GM18907 (cell line): ENCODE measurements around the gene RAB40A.
"Not testable (repeated sequence)": the region's sequence is repeated elsewhere in the genome, so short reads cannot be mapped to it uniquely, and the experiment has no call there.

Experiments used
- ATAC-seq: cut with Tn5 transposase; IDR thresholded peaks from one replicate; pipeline ENCODE4 v1.9.1; 2021; ENCODE audit warnings: mild to moderate bottlenecking, moderate library complexity; ENCODE audit not compliant: unreplicated experiment

RAB40A gene

DNA sequence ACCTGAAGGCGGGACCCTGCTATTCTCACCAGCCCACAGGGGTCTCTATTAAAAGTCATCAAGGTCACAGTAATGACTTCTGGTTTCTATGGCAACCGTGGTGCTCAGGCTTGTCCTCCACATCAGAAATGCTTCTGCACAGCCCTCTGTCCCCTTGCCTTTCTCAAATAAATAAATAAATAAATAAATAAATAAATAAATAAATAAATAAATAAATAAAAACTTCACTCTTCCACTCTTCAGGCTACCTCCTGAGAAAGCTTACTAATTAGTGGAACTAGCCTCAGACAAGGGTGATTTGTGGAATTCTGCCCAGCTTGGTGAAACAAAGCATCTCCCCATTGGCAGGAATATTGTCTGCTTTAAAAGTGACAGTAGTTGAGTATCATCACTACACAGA, 5.5 kb upstream of the RAB40A start:
- ATAC-seq: no peak

DNA sequence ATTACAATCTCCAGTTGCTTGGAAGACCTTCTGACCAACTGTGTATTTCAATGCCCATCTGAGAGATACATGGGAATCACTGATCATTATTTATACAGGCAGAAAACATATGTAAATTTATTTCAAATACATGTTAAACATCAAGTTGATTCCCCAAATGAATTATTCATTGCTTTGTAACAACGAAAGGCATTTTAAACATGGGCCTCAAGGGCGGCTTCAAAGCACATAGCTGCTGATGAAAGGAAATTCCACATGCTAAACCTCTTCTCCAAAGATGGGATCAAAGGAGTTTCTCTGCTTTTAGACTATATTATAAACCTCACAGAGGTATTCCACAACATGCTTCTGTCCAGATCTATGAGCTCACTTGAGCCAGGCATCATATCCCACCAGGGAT, 4.3 kb upstream of the RAB40A start:
- ATAC-seq: no peak

DNA sequence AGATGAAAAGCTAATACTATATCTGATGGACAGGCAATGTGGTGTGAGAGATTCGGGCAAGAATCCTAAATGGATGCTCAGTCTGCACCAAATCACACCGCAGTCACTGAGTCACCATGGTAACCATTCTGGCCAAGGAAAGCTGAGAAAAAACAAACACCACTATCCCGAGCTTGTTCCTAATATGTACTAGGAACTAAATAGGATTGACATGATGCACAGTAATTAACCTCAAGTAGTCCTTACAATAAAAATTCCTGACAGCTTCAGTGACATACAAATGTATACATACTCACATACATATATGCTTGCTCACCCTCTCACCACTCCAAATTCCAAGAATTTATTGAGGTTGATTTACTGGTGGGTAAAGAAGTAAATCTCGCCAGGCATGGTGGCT, 1.1 kb upstream of the RAB40A start:
- no peak for ATAC-seq

DNA sequence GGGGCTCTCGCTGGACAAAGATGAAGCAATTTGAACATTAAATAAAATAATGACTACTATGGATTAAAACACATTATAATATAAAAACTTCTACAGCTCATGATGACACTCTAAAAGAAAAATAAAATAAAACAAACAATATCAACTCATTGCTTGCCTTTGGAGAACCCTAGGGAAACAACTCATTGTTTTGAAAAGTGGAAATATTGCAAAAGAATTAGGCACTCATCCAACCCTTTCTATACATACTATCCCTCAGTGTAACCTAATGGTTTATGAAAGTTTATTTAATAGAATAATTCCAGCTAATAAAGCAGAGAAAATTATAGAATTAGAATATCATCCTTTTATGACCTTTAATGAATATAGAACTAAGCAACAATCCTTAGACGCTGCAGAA, 718 bp downstream of the RAB40A start:
- no peak for ATAC-seq

DNA sequence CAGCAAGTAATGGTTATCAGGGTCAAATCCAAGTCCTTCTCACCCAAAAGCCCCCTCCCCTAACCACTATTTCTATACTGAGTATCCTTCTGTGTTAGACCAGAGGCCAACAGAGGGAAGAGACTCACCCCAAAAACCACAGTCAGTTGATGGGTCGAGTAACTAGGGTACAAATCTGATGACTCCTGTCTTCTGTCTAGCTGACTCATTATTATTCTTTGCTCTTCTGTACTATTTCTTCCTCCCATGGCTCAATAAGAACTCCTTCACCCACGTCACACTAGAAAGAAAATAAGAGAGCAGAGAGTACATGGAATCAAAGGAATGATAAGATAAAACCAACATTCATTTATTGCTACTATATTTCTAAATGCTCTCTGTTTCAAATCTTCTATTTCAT, 2.0 kb downstream of the RAB40A start:
- no peak for ATAC-seq

DNA sequence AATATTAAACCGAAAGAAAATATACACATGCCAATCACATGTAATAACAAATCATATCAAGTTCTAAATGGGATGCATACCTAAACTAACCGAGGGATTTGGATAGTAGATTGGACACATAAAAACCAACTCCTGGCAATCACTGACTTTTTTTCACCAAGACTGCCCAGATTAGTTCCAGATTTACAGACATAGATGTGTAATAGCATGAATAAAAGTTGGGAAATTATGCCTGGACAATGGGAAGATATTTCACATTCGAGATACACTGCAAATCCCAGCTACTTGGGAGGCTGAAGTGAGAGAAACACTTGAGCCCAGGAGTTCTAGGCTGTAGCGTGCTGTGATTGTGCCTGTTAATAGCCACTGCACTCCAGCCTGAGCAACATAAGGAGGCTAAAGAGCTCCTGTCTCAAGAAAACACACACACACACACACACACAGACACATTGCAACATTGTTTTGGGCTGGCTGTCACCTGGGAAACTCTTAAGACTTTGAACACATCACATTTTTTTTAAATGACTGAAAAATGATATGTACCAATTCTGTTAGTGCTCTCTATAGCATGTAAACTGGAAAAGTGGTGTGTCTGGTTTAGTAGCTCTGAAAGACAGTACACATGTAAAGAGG, 5.7 kb downstream of the RAB40A start:
- ATAC-seq: no peak

DNA sequence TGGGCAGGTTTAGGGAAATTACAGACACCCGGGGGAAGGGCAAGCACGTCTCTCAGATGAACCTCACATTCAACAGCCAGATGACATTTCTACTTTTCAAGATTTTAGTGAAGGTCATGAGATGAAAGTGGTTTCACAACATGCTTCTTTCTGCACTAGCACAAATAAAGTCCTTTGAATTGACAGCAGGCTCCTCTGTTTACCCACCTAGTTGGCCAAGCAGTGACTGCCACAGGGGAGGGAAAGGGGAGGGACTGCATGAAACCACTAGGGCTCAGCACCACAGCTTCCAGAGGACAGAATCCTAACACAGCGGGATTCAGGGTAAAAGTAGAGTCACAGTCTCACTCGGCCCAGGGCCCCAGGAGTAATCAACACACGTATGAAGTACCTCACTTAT, 6.2 kb downstream of the RAB40A start:
- no peak for ATAC-seq

DNA sequence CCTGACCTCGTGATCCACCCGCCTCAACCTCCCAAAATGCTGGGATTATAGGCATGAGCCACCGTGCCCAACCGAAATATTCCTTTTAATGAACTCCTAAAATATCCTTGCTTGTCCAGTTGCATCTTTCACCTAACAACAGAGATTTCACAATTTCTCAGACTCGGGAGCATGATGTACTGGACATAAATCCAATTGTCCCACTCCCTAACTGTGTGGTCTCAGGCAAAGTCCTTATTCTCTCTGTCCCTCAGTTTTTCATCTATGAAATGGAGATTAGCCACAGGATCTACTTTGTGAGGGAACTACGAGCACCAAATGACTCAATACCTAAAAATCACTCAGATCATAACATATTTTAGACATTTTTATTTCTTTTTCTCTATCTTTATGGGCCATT, 9.3 kb downstream of the RAB40A start:
- ATAC-seq: no peak

DNA sequence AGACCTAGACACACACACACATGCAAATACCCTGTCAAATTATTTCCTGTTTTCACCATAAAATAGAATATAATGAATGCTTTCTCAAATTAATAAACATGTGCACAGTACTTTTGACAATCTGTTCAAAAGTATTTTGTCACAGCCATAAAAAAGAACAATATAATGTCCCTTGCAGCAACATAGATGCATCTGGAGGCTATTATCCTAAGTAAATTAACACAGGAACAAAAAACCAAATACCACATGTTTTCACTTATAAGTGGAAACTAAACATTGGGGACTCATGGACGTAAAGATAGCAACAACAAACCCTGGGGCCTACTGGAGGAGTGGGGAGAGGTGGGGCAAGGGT, 15.5 kb downstream of the RAB40A start:
- no peak for ATAC-seq

DNA sequence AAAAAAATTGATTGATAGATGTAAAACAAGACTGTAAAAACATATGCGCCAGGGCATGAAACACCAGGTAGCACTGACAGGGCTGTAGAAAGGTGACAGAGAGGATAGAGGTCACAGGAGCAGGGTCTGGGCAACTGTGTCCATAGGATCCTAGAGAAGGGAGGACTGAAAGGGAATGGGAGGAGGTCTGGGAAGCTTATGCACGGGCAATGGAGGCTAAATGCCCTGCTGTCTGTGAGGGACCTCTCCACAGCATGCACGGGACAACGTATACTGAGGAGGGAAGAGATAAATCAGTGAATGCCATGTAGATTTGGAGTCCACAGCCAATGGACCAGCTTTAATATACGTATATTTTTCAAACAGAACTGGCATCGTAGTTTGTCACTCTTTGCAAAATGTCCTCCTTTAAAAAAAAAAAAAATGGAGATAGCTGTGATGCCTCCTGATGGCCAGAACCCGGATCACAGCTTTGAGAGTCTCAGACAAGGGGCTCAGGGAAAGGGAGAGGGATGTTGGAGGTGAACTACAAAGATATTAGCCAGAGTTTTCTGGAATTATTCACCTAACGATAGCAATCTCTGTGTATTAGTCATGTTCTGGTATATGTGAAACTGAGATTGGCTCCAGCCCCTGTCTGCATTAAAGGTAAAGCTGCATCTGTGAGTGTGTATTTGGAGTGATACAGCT, 16.0 kb downstream of the RAB40A start:
- ATAC-seq: no peak

DNA sequence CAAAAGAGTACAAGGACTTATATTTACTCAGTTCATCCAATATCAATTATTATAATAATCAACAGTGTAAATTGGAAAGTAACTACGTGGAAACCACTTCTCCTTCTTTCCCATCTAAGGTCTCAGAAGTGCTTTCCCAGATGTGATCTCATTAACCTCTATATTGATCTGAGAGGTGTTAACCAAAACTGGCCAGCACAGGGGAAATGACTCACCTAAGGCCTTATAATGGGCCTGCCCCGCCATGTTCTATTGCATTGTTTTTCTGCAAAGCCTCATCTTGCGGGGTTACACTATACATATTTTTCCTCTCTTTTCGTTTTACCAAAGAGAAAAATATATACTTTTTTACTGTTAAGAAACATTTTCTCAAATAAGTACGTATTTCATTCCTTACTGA, 20.5 kb downstream of the RAB40A start:
- ATAC-seq: no peak

DNA sequence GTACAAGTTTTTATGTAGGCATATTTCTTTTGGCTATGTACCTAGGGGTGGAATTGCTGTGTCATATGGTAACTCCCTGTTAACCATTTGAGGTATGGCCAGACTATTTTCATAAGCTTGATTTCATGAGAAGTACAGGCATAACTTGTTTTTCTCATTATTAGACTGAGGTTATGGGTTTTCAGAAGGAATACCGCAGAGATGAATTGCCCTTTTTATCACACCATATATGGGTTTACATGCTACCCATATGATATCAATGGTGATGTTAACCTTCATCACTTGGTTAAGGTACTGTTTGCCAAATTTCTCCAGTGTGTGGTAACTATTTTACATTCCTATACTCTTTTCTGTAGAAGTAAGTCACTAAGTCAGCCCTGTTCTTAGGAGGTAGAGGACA, 23.5 kb downstream of the RAB40A start:
- no peak for ATAC-seq

DNA sequence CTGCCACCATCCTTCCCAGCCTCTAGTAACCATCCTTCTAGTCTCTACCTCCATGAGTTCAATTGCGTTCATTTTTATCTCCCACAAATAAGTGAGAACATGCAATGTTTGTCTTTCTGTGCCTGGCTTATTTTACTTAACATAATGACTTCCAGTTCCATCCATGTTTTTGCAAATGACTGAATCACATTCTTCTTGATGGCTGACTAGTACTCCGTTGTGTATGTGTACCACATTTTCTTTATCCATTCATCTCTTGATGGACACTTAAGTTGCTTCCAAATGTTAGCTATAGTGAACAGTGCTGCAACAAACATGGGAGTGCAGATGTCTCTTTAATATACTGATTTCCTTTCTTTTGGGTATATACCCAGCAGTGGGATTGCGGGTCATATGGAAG, 25.7 kb downstream of the RAB40A start:
- not testable (repeated sequence) for ATAC-seq

DNA sequence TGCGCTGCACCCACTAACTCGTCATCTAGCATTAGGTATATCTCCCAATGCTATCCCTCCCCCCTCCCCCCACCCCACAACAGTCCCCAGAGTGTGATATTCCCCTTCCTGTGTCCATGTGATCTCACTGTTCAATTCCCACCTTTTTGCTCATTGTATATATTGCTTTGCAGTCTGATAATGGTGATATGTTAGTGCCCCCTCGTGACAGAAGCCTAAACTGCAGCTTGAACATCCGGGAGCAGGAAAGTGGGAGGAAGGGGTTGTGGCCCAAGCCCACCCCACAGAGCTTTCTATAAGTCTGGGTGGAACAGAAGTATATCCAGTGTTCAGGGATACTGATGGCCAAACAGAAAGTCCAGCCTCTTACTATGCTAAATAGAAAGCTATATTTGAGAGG, 29.6 kb downstream of the RAB40A start:
- peak; percentile 49 for ATAC-seq

DNA sequence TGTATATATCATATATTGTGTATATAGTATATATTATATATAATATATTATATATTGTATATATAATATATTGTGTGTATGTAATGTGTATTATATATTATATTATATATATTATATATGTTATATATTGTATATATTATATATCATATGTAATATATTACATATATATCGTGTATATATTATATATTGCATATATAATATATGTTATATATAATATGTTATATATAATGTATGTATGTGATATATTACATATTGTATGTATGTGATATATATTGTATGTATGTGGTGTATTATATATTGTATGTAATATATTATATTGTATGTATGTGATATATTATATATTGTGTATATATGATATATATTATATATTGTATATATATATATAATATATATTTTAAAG, 30.5 kb downstream of the RAB40A start:
- ATAC-seq: no peak

DNA sequence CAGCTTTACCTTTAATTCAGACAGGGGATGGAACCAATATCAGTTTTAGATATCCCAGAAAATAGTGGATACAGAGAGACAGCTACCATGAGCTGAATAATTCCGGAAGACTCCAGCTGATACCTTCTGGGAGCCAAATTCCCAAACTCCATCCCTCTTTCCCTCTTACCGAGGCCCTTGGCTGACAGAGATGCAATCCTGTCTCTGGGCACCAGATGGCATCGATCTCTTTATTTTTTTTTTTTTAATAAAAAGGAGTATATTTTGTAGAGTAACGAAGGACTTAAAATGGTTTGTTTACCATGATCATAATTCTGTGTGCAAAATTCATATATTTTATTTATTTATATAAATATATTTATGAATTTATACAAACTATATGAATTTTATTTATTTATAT, 31.0 kb downstream of the RAB40A start:
- ATAC-seq: no peak

DNA sequence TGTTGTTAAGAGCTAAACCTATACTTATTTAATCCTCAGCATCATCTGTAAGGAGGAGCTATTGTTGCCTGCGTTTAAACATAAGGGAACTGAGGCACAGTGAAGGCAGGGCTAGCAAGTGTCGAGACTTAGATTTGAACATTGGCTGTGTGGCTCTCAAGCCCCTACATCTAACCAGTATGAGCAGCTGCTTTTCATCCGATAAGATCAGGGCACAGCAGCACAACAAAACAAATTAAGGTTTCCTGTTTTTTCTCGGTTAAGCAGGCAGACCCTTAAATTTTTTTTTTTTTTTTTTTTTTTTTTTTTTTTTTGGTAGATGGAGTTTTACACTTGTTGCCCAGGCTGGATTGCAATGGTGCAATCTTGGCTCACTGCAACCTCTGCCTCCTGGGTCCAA, 35.6 kb downstream of the RAB40A start:
- no peak for ATAC-seq

DNA sequence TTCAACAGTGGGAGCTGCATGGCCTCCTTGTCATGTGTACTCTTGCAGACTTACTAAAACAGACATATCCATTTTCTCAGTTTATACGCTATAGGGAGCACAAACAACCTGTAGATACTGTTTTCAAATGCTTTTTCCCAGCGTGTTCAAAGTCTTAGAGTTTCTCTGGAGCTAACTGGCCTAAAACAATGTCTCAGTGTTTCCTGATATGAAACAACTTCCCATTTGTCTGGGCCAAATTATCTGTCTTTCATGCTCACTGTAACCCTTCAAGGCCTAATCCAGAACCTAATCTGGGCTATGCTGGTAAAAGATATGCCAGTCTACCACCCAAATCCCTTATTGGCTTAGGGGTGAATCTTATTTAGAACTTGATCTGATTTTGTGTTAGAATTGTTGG, 38.8 kb downstream of the RAB40A start:
- ATAC-seq: no peak

DNA sequence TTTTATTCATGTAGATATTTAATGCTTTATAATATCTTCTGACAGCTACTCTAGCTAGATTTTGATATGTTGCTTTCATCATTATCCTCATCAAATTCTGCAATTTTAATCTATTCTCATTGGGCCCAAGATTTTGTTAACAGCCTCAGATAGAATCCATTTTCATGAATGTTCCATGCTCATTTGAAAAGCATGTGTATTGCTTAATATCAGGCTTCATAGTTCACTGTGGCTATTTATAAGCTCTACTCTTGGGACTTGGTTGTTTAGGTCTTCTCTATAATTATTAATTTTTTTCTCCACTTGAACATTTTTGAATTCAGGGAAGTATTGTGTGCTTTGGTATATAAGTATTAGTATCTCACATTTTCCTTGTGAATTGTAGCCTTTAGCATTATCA, 41.8 kb downstream of the RAB40A start:
- no peak for ATAC-seq

DNA sequence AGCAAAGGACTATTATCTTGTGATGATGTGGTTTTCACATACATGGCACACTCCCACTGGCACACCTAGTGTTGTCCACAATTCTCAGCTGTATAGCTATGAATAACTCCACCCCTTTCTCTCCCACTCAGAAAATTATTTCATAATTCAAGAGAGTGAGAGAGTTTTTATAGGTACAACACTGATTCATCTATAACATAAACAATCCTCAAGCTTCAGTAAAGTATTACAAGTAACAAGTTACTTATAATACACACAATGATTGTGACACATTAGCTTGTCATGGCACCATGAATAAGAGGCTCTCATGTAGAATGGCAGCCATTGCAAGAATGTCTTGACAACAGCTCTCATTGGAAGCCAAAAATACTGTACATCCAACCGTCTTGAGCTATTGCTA, 43.9 kb downstream of the RAB40A start:
- no peak for ATAC-seq

DNA sequence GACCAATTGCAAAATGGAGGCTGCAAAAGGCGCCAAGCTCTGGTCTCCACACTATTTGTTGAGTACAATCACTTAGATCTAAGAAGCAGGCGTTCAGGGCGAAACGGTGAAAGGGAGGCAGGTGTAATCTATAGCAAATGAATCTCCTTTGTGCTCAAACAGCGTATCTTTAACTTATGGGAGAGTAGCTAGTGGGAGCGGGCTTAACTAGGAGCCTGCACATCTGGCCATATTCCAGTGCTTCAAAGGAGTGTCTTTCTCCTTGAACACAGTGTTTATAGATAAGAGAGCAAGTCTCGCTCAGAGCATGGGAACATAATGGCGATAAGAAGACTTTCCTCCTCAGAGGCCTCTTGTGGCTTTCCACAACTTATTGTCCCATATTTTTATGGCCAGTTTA, 49.3 kb downstream of the RAB40A start:
- not testable (repeated sequence) for ATAC-seq

DNA sequence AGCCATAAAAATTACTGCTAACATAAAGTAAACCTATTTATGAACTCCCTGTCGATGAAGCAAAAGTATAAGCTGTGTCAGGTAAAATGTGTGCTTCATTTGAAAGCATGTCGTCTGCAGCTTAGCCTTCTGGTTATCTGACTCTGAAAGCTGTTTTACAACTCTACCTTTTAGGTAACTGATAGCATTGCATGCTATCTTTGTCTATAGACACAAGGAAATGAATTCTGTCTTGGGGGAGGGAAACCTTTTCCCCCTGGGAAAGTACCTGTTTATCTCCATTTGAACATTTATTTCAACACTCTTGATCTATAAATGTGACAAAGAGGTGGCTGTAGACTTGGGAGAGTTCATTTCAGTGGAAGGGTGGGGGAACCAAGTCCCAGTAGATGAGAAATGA, 51.4 kb downstream of the RAB40A start:
- ATAC-seq: no peak

DNA sequence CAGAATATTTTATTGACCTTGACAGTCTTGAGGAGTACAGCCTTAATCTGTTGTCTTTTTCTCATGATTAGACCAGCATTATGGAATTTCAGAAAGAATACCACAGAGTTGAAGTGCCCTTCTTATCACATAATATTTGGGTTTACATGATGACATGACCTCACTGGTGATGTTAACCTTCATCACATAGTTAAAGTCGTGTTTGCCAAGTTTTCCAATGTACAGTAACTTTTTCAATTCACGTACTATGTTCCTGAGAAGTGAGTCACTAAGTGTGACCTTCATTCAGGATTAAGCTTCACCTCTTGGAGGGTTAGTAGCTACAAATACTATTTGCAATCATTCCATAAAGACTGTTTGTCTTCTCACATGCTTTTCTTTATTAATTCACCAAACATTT, 52.1 kb downstream of the RAB40A start:
- no peak for ATAC-seq
